GM19372 (cell line): ENCODE measurements around the gene CBS.
"Not testable (repeated sequence)": the region's sequence is repeated elsewhere in the genome, so short reads cannot be mapped to it uniquely, and the experiment has no call there.

Experiments
- ATAC-seq: cut with Tn5 transposase; IDR thresholded peaks from one replicate; pipeline ENCODE4 v1.9.1; 2021; ENCODE audit warnings: mild to moderate bottlenecking, low read depth, moderate library complexity; ENCODE audit not compliant: unreplicated experiment

Gene CBS

GRCh38 chr21:43075170-43076022 lies at the start of gene CBS:
CBS (minus strand) TSS chr21:43075835; CDS start chr21:43072193, 3,642 bp downstream.
- ATAC-seq = not testable (repeated sequence)

DNA sequence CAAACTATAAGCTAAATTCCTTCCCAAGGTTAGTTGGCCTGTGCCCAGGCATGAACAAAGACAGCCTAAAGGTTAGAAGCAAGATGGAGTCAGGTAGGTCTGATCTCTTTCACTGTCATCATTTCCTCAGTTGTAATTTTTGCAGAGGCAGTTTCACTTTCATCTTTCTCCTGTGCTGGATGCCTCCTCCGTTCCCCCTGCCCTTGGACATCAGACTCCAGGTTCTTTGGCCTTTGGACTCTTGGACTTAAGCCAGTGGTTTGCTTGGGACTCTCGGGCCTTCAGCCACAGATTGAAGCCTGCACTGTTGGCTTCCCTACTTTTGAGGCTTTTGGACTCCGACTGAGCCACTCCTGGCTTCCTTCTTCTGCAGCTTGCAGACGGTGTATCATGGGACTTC lies 40.3 kb upstream of the CBS start:
- not testable (repeated sequence) for ATAC-seq

DNA sequence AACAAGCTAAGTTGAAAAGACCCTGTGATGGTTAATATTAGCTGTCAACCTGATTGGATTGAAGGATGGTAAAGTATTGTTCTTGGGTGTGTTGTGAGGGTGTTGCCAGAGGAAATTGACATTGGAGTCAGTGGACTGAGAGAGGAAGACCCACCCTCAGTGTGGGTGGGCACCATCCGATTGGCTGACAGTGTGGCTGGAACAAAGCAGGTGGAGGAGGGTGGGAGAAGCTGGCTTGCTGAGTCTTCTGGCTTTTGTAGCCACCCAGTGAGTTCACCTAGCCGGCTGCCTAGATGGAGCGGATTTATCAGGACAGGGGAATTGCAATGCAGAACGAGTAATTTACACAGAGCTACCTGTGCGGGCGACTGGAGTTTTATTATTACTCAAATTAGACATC lies 38.8 kb upstream of the CBS start:
- not testable (repeated sequence) for ATAC-seq

- not testable (repeated sequence) for ATAC-seq
Observed at GRCh38 chr21:43109006-43109405, 33.4 kb upstream of the CBS start.

- not testable (repeated sequence) for ATAC-seq
Observed at GRCh38 chr21:43108177-43108576, 32.5 kb upstream of the CBS start.

DNA sequence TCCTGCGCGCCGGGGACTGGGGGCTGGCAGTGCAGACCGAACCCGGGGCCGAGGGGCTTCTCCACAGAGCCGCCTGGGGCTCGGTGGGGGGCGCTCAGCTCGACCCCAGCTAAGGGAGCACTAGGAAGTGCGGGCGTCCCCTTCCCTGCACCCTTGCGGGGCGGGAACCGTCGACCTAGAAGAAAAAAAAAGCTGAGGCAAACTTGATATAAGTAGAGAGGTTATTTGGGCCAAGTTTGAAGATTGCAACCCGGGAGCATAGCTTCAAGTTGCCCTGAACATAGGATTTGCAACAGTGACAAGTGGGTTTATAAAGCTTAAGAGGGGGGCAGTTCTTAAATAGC lies 32.1 kb upstream of the CBS start:
- ATAC-seq = not testable (repeated sequence)

DNA sequence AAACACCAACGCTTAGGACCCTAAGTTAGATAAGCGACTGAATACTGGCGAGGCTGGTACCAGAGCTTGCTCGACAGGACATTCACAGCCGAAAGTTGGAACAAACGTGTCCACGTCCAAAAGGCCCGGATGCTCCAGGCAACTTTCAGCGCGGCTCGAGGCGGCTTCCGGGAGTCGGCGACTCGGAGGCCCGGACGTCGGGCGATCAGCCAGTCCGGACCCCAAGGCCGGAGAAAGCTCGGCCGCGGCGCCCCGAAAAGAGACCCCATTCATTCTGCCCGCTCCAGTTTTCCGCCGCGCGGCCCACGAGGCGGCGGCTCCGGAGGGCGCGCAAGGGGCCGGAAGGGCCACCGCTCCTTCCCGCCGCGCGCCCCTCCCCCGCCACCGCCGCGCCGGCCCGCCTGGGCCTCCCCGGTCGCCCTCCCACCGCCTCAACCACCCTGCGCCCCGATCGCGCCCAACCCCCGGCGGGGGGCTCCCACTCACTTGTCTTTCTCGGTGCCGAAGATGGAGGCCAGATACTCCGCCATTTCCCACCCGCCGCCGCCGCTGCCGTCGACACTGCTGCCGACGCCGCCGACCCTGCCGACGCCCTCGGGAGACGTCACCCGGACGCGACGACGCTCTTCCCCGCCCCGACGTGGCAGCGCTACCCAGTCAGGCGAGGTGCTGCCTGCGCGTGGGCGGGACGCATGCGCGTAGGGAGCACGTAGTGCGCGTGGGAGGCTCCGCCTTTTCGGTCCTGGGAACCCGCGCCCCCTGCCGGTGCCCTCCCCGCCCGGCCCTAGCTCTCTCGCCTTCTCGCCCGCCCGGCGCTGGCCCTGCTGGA lies 31.5 kb upstream of the CBS start, which contains the start of gene U2AF1:
TSS of gene U2AF1 (minus strand) at position 606 of the 829 bp plus-strand sequence. CDS start at position 530, 76 bp downstream.
- ATAC-seq = peak; percentile 74

- ATAC-seq = not testable (repeated sequence)
Observed at GRCh38 chr21:43104642-43105041, 29.0 kb upstream of the CBS start.

DNA sequence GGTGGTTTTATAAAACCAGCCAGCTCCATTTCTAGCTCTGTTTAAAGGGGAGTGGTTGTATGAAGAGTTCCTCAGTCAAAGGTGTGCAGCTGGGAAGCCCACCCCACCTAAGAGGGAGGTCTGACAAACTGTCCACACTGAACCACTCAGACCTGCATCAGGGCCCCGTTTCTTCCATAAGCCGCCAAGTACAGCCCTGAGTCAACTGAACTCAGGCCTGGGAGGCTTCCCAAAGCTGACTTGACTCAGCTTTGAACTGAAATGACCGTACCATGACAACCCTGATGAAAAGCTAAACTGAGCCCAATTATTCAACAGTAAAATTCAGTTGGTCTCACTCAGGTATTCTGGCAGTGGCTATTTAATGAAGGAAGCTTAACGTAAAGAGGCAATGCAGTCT lies 26.6 kb upstream of the CBS start:
- ATAC-seq = not testable (repeated sequence)

- ATAC-seq = not testable (repeated sequence)
Observed at GRCh38 chr21:43101676-43102075, 26.0 kb upstream of the CBS start.

- ATAC-seq = not testable (repeated sequence)
Observed at GRCh38 chr21:43101000-43101399, 25.4 kb upstream of the CBS start.

DNA sequence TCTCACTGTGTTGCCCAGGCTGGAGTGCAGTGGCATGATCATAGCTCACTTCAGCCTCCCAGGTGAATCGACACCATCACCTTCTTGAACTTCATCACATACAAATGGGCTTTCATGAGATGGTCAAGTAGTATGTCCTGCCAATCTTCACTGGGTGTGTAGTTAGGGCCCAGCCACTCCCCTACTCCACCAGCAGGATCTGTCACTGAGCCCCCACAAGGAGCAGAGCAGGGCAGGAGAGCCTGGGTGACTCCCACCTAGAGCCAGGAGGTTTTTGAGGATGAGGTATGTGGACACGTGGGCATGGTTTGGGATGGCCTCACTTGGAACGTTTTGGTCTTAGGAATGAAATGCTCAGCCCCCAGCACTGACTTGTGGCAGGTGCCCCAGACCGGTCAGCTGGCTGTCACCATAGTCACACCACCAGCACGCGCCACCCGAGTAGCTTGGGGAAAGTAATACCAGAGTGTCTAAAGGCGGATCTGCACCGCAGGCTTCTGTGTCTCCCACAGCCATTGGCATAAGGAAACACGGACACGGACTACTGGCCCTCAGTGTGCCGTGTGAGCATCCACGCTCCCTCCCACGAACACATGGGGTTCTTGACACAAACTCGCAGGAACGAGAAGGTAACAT lies 16.5 kb upstream of the CBS start:
- not testable (repeated sequence) for ATAC-seq

DNA sequence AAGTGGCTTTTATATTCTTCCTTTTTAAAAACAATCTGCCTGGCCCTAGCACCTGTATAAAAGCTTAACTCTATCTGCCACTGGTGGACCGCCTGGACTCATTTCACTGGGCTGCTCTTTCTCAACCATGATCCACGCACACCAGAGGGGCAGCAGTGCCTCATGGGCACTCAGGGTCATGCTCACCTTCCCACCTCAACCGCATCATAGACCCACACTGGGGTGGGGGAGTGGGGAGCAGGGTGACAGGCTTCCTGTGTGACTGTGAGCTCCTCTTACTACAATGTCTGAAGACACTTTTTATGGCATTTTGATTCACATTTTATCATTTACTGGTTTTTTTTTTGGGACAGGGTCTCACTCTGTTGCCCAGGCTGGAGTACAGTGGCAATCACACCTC lies 15.3 kb upstream of the CBS start:
- not testable (repeated sequence) for ATAC-seq

GRCh38 chr21:43089463-43089862 lies 13.8 kb upstream of the CBS start:
- not testable (repeated sequence) for ATAC-seq

GRCh38 chr21:43082587-43083300 lies 7.1 kb upstream of the CBS start:
- ATAC-seq = not testable (repeated sequence)

DNA sequence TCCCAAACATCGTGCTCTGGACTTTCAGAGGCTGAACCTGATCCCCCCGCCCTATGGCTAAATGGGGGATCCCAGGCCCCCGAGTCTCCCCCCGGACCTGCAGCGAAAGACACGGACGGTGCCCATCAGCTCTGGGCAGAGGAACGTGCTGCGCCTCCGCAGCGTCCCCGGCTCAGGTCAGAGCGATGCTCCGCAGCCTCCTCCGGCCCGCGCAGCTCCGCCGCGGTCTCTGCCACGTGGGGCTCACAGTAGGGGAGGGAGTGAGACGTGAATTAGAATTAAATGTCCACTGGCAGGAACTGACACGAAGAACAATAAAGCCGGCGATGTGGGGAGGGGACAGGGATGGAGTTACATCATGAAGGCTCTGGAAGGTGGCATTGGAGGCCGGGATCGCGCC lies 1.0 kb upstream of the CBS start:
- ATAC-seq = not testable (repeated sequence)

DNA sequence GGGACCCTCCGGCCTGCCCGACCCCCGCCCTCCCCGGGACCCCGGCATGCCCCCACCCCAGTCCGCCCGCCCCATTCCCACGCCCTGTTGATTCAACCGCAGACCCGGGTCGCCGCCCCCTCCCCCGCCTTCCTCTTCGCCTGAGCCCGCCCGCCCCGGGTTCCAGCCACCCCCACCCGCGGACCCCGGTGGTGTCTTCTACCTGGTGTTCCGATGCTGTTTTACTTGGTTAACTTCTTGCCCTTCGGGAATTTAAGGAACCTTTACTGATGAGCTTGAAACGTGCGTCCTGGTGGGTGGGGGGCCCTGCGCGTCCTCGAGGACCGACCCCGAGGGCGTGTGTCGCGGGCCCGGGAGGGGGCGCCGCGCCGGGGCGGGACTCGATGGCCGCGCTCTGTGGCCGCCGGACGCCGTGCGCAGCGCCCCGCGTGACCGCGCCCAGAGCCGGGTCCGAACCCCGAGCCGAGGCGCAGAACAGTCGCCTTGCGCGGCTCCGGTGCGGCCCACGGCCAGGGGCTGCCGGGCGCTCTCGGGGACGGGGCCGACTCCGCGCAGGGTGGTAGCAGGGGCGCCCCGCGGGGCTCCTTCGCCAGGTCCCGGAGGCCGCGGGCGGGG lies 495 bp upstream of the CBS start:
- ATAC-seq = not testable (repeated sequence)

GRCh38 chr21:43074401-43075169 lies 1.1 kb downstream of the CBS start:
- not testable (repeated sequence) for ATAC-seq

GRCh38 chr21:43072742-43073141 lies 2.9 kb downstream of the CBS start:
- not testable (repeated sequence) for ATAC-seq
